Body of pancreas (tissue), 4 donors: ENCODE data around the gene PNMA8B.

Source experiments
- POLR2A ChIP-seq, 3 donors: fragments of 450-650 bp; IDR thresholded peaks; one replicate each; pipeline ENCODE4 v1.6.1; 2016; ENCODE audit warnings: antibody characterized with exemption in 3 of 3, mild to moderate bottlenecking in 2 of 3
- TF ChIP-seq, protein P1 (sequence below), 7 experiments: fragments of 450-650 bp in 4 of 7; fragments of 200-600 bp in 3 of 7; sonication (generic) in 3 of 7; IDR thresholded peaks; one replicate each; pipeline ENCODE4 v1.5.1; 2016 to 2019; ENCODE audit warnings: antibody characterized with exemption in 7 of 7

DNA sequence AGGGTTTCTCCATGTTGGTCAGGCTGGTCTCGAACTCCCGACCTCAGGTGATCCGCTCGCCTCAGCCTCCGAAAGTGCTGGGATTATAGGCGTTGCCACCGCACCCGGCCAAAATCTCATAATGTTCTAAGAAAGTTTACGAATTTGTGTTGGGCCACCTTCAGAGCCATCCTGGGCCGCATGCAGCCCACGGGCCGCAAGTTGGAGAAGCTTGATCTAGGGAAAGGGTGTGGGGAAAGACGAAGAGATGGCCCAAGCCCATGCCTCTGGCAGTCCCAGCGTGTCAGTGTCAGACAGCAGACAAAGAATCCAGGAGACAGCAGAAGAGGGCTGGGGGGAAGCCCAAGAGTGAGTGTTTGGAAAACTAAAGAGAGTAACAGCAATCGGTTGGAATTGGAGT, 49.6 kb downstream of the PNMA8B start:
- TF ChIP-seq, protein P1, sequence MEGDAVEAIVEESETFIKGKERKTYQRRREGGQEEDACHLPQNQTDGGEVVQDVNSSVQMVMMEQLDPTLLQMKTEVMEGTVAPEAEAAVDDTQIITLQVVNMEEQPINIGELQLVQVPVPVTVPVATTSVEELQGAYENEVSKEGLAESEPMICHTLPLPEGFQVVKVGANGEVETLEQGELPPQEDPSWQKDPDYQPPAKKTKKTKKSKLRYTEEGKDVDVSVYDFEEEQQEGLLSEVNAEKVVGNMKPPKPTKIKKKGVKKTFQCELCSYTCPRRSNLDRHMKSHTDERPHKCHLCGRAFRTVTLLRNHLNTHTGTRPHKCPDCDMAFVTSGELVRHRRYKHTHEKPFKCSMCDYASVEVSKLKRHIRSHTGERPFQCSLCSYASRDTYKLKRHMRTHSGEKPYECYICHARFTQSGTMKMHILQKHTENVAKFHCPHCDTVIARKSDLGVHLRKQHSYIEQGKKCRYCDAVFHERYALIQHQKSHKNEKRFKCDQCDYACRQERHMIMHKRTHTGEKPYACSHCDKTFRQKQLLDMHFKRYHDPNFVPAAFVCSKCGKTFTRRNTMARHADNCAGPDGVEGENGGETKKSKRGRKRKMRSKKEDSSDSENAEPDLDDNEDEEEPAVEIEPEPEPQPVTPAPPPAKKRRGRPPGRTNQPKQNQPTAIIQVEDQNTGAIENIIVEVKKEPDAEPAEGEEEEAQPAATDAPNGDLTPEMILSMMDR (IDR thresholded peaks at IDR 0.05) = no peak
- TF ChIP-seq POLR2A (IDR thresholded peaks at IDR 0.05) = no peak
